K562 (cell line): ENCODE results near the gene GARIN5B. TPM values are rescaled to one million over a fixed set of nuclear protein-coding genes. Genes with fewer than 3 reads are reported as not detected.

Experiments used
- DEAF1 ChIP-seq: fragments of 450-650 bp; formaldehyde crosslinking; IDR thresholded peaks from 2 replicates; pipeline ENCODE4 v1.4.0; 2020; ENCODE audit warnings: mild to moderate bottlenecking, moderate library complexity
- DLX4 ChIP-seq: fragments of 250-450 bp; sonication (Bioruptor Pico); IDR thresholded peaks from 2 replicates; pipeline ENCODE4 v1.6.1; 2021; ENCODE audit warnings: mild to moderate bottlenecking
- HBP1 ChIP-seq: fragments of 450-650 bp; formaldehyde crosslinking; IDR thresholded peaks from 2 replicates; pipeline ENCODE4 v1.4.0; 2022; ENCODE audit warnings: missing genetic modification characterization
- HES1 ChIP-seq: fragments of 450-650 bp; IDR thresholded peaks from 2 replicates; pipeline ENCODE4 v1.6.1; 2016; ENCODE audit warnings: low read depth, mild to moderate bottlenecking, moderate library complexity
- HNRNPUL1 ChIP-seq: fragments of 200-400 bp; formaldehyde crosslinking; IDR thresholded peaks from 2 replicates; pipeline ENCODE4 v1.6.1; 2017; ENCODE audit warnings: low read length
- MAFF ChIP-seq: IDR thresholded peaks from 2 replicates; pipeline ENCODE4 v1.6.1; 2012; ENCODE audit warnings: low read length, improper control_type of control experiment
- MCM7 ChIP-seq, 2 experiments: fragments of 450-650 bp; IDR thresholded peaks; 2 replicates each; pipeline ENCODE4 v1.6.1; 2016 to 2018
- NFXL1 ChIP-seq: fragments of 450-650 bp; formaldehyde crosslinking; IDR thresholded peaks from 2 replicates; pipeline ENCODE4 v1.4.0; 2021; ENCODE audit warnings: mild to moderate bottlenecking
- NONO ChIP-seq, 2 experiments: fragments of 200-400 bp in 1 of 2; fragments of 450-650 bp in 1 of 2; formaldehyde crosslinking in 1 of 2; IDR thresholded peaks; 2 replicates each; pipeline ENCODE4 v1.6.1; 2017; ENCODE audit warnings: low read depth in 2 of 2, mild to moderate bottlenecking in 2 of 2, moderate library complexity in 2 of 2, low read length in 1 of 2
- TAF1 ChIP-seq: IDR thresholded peaks from 2 replicates; pipeline ENCODE4 v1.6.1; 2011; ENCODE audit warnings: mild to moderate bottlenecking, low read length, moderate library complexity; ENCODE audit not compliant: insufficient read depth, control insufficient read depth, severe bottlenecking; ENCODE audit errors: extremely low read depth
- WHSC1 ChIP-seq: IDR thresholded peaks from one replicate; pipeline ENCODE4 v1.6.1; 2012; ENCODE audit warnings: low read length, control low read depth, inconsistent platforms
- ZBTB5 ChIP-seq: fragments of 450-650 bp; IDR thresholded peaks from 2 replicates; pipeline ENCODE4 v1.6.1; 2017; ENCODE audit warnings: antibody characterized with exemption
- ZNF143 ChIP-seq: sonication (generic); formaldehyde crosslinking; IDR thresholded peaks from 2 replicates; pipeline ENCODE4 v1.9.0; 2022; ENCODE audit warnings: mild to moderate bottlenecking, missing genetic modification reagents
- ZNF282 ChIP-seq: sonication (generic); formaldehyde crosslinking; IDR thresholded peaks from 2 replicates; pipeline ENCODE4 v1.8.1; 2023; ENCODE audit warnings: missing genetic modification reagents
- ZNF3 ChIP-seq: fragments of 250-450 bp; sonication (Bioruptor Pico); IDR thresholded peaks from 2 replicates; pipeline ENCODE4 v1.5.0; 2021; ENCODE audit warnings: mild to moderate bottlenecking, moderate library complexity
- ZNF316 ChIP-seq: fragments of 450-650 bp; IDR thresholded peaks from 2 replicates; pipeline ENCODE4 v1.6.1; 2016
- ZNF436 ChIP-seq: fragments of 250-450, 450-650 bp; sonication (Bioruptor Pico); formaldehyde crosslinking; IDR thresholded peaks from 2 replicates; pipeline ENCODE4 v1.7.0; 2020; ENCODE audit warnings: mild to moderate bottlenecking
- ZNF512 ChIP-seq: IDR thresholded peaks from 2 replicates; pipeline ENCODE4 v1.6.1; 2016; ENCODE audit warnings: missing genetic modification characterization, missing compliant biosample characterization
- ZSCAN29 ChIP-seq: fragments of 450-650 bp; IDR thresholded peaks from 2 replicates; pipeline ENCODE4 v1.6.1; 2017
- polyA plus RNA-seq, 8 experiments: library from polyadenylated mRNA; depleted of rRNA in 4 of 8; stranded (reverse) in 5 of 8; unstranded in 3 of 8; fragments of >200 nt; fragmentation: Nextera tagmentation in 2 of 8; fragmentation: Illumina TruSeq in 1 of 8; extraction: Ambion mirVana in 2 of 8; extraction: Trizol in 1 of 8; gene quantifications; 2 replicates each; pipeline versions ENCODE4 v1.2.1 to v1.2.3, GENCODE V29; 2011 to 2014; ENCODE audit warnings: inconsistent platforms in 1 of 8, missing spikeins in 1 of 8
- total RNA-seq, 7 experiments: library from RNA; depleted of rRNA in 6 of 7; stranded (reverse); fragments of >200 nt in 6 of 7; fragmentation: Illumina TruSeq in 2 of 7; extraction: Trizol in 2 of 7; gene quantifications; 2 replicates each; pipeline versions ENCODE4 v1.2.1 to v1.2.3, GENCODE V29; 2011 to 2021; ENCODE audit warnings: low replicate concordance in 1 of 7

GARIN5B gene
- total and polyA plus RNA-seq, 9 of the 15 experiments (the other 6 are each of a cell fraction or from before 2014, with no cell fraction given) = not detected

- TF ChIP-seq ZNF512 (no peak), DEAF1 (CRISPR knock-in tag) (no peak), DLX4 (CRISPR knock-in tag) (no peak), MAFF (no peak), TAF1 (peak; percentile 39), ZNF316 (no peak), ZNF282 (CRISPR knock-in tag) (no peak), ZSCAN29 (no peak), NFXL1 (0 out of 2 replicates have a peak, but pooled peaks have one; percentile 39), ZNF3 (CRISPR knock-in tag) (no peak), ZBTB5 (no peak), HNRNPUL1 (no peak), HBP1 (peak; percentile 81; the same call in 1 of the 2 replicates), NONO (IDR thresholded peaks at IDR 0.05; ENCODE audit: low read depth in 2 of 2, low read length in 1 of 2) (no peak), MCM7 (IDR thresholded peaks at IDR 0.05) (no peak), WHSC1 (no peak), HES1 (peak; percentile 94), ZNF143 (CRISPR knock-in tag) (no peak), ZNF436 (CRISPR knock-in tag) (no peak)
Measured at GRCh38 chr19:55407800-55408532, 44.9 kb upstream of the GARIN5B start (continued).
